Endothelial cell of umbilical vein (primary cell): Measurements from ENCODE around the gene TRPC1.

Source experiments
- EZH2 ChIP-seq: IDR thresholded peaks from 2 replicates; pipeline ENCODE4 v1.6.1; 2012; ENCODE audit warnings: borderline replicate concordance, low read depth, mild to moderate bottlenecking, moderate library complexity, low read length, inconsistent platforms; ENCODE audit not compliant: severe bottlenecking
- POLR2AphosphoS5 ChIP-seq: IDR thresholded peaks from 2 replicates; pipeline ENCODE4 v1.6.1; 2012; ENCODE audit warnings: low read depth, mild to moderate bottlenecking, control low read depth, low read length, moderate library complexity; ENCODE audit not compliant: insufficient read depth
- TF ChIP-seq, protein P1 (sequence below), 2 donors: IDR thresholded peaks; 1 replicate in 1 of 2; 2 replicates in 1 of 2; pipeline ENCODE4 v1.5.1; 2011; ENCODE audit warnings: low read length in 2 of 2, mild to moderate bottlenecking in 2 of 2, moderate library complexity in 2 of 2, control low read depth in 1 of 2, inconsistent platforms in 1 of 2, low read depth in 1 of 2; ENCODE audit not compliant: insufficient read depth in 1 of 2; ENCODE audit errors: extremely low read depth in 1 of 2
- TF ChIP-seq, protein P2 (sequence below): IDR thresholded peaks from 2 replicates; pipeline ENCODE4 v1.6.1; 2011; ENCODE audit not compliant: insufficient read depth, insufficient read length

- TF ChIP-seq, protein P1, sequence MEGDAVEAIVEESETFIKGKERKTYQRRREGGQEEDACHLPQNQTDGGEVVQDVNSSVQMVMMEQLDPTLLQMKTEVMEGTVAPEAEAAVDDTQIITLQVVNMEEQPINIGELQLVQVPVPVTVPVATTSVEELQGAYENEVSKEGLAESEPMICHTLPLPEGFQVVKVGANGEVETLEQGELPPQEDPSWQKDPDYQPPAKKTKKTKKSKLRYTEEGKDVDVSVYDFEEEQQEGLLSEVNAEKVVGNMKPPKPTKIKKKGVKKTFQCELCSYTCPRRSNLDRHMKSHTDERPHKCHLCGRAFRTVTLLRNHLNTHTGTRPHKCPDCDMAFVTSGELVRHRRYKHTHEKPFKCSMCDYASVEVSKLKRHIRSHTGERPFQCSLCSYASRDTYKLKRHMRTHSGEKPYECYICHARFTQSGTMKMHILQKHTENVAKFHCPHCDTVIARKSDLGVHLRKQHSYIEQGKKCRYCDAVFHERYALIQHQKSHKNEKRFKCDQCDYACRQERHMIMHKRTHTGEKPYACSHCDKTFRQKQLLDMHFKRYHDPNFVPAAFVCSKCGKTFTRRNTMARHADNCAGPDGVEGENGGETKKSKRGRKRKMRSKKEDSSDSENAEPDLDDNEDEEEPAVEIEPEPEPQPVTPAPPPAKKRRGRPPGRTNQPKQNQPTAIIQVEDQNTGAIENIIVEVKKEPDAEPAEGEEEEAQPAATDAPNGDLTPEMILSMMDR (IDR thresholded peaks at IDR 0.05; ENCODE audit: extremely low read depth in 1 of 2, insufficient read depth in 1 of 2, low read depth in 1 of 2, low read length in 2 of 2): no peak
- TF ChIP-seq, protein P2, sequence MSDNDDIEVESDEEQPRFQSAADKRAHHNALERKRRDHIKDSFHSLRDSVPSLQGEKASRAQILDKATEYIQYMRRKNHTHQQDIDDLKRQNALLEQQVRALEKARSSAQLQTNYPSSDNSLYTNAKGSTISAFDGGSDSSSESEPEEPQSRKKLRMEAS: no peak
- TF ChIP-seq POLR2AphosphoS5: no peak
- no peak for TF ChIP-seq EZH2
Observed at GRCh38 chr3:142796823-142797222, 73.0 kb downstream of the TRPC1 start.
